Measurements from ENCODE around the gene PACRG. TPM values are rescaled to one million over a fixed set of nuclear protein-coding genes. Genes with fewer than 3 reads are reported as not detected.

The PACRG gene
- polyA plus RNA-seq, 3 donors, result not detected

- H3K27me3 Mint-ChIP-seq (ENCODE audit: low read depth in 3 of 3), result peaks cover 0 to 3% (median 1%) of the 10 kb centered on the region in 3 donors
- no peaks in the 10 kb centered on the region for H3K27me3 ChIP-seq (ENCODE audit: control insufficient read depth in 2 of 2, insufficient read depth in 2 of 2, low read length in 2 of 2)
- no peak for TF ChIP-seq CTCF (IDR thresholded peaks at IDR 0.05)
- no peak overlapping the region for H3K4me3 Mint-ChIP-seq
- no peaks in the 10 kb centered on the region for H3K4me1 Mint-ChIP-seq
- no peak for DNase-seq
- no peak overlapping the region for H3K27ac Mint-ChIP-seq
- intact Hi-C loops (cut with micrococcal nuclease), result no loop called here
- H3K36me3 Mint-ChIP-seq, result no peaks in the 10 kb centered on the region
- H3K79me2 ChIP-seq (ENCODE audit: insufficient read depth, low read length), result no peaks in the 10 kb centered on the region
- no peaks in the 10 kb centered on the region for H3K4me1 ChIP-seq (ENCODE audit: control insufficient read depth in 1 of 2, insufficient read depth in 2 of 2, low read length in 2 of 2)
- no peak overlapping the region for H3K27ac ChIP-seq (ENCODE audit: low read depth in 1 of 2, low read length in 2 of 2)
- no peak overlapping the region for H3K4me3 ChIP-seq (replicated peaks in 1 of 3; ENCODE audit: low read depth in 2 of 3, low read length in 3 of 3)
- H2AFZ ChIP-seq (ENCODE audit: insufficient read depth, low read depth, low read length, poor library complexity, severe bottlenecking), result no peak overlapping the region
- peaks cover 0 to 14% (median 4%) of the 10 kb centered on the region in 7 donors for H3K9me3 Mint-ChIP-seq
- H4K20me1 ChIP-seq (ENCODE audit: insufficient read depth, low read length), result no peaks in the 10 kb centered on the region
- no peaks in the 10 kb centered on the region for H3K36me3 ChIP-seq (replicated peaks in 1 of 2; ENCODE audit: control insufficient read depth in 1 of 2, insufficient read depth in 2 of 2, low read length in 2 of 2)
- H3K4me2 ChIP-seq (replicated peaks; ENCODE audit: extremely low read depth, low read length, poor library complexity, severe bottlenecking), result no peak overlapping the region
- H3K9ac ChIP-seq (ENCODE audit: insufficient read depth, low read length, poor library complexity, severe bottlenecking), result no peak overlapping the region
- H3K9me3 ChIP-seq (replicated peaks in 1 of 2; ENCODE audit: control insufficient read depth in 1 of 2, insufficient read depth in 1 of 2, low read length in 2 of 2), result no peaks in the 10 kb centered on the region
- 91% methylated on average over 7 of the region's 9 CpGs for WGBS (ENCODE audit: insufficient coverage)
Observed at GRCh38 chr6:163226181-163226835, 498.5 kb downstream of the PACRG start.

- no peak overlapping the region for H2AFZ ChIP-seq (ENCODE audit: insufficient read depth, low read depth, low read length, poor library complexity, severe bottlenecking)
Observed at GRCh38 chr6:163226836-163227485, 499.2 kb downstream of the PACRG start.

More at GRCh38 chr6:163226836-163227485, 499.2 kb downstream of the PACRG start:
- H3K36me3 Mint-ChIP-seq, result no peaks in the 10 kb centered on the region
- WGBS (ENCODE audit: insufficient coverage), result 90% methylated on average over 2 of the region's 10 CpGs
- H3K27ac Mint-ChIP-seq, result no peak overlapping the region
- TF ChIP-seq CTCF (IDR thresholded peaks at IDR 0.05), result no peak
- H3K27ac ChIP-seq (ENCODE audit: low read depth in 1 of 2, low read length in 2 of 2), result no peak overlapping the region
- H3K4me2 ChIP-seq (replicated peaks; ENCODE audit: extremely low read depth, low read length, poor library complexity, severe bottlenecking), result no peak overlapping the region
- H3K27me3 Mint-ChIP-seq (ENCODE audit: low read depth in 3 of 3), result peaks cover 0 to 3% (median 1%) of the 10 kb centered on the region in 3 donors
- no peaks in the 10 kb centered on the region for H3K9me3 ChIP-seq (replicated peaks in 1 of 2; ENCODE audit: control insufficient read depth in 1 of 2, insufficient read depth in 1 of 2, low read length in 2 of 2)
- no peak overlapping the region for H3K4me3 Mint-ChIP-seq
- no peaks in the 10 kb centered on the region for H3K27me3 ChIP-seq (ENCODE audit: control insufficient read depth in 2 of 2, insufficient read depth in 2 of 2, low read length in 2 of 2)
- peaks cover 0 to 14% (median 4%) of the 10 kb centered on the region in 7 donors for H3K9me3 Mint-ChIP-seq
- H3K4me3 ChIP-seq (replicated peaks in 1 of 3; ENCODE audit: low read depth in 2 of 3, low read length in 3 of 3), result no peak overlapping the region
- DNase-seq, result no peak
- H3K4me1 ChIP-seq (ENCODE audit: control insufficient read depth in 1 of 2, insufficient read depth in 2 of 2, low read length in 2 of 2), result no peaks in the 10 kb centered on the region
- no peaks in the 10 kb centered on the region for H4K20me1 ChIP-seq (ENCODE audit: insufficient read depth, low read length)
- intact Hi-C loops (cut with micrococcal nuclease), result no loop called here
- H3K9ac ChIP-seq (ENCODE audit: insufficient read depth, low read length, poor library complexity, severe bottlenecking), result no peak overlapping the region
- H3K79me2 ChIP-seq (ENCODE audit: insufficient read depth, low read length), result no peaks in the 10 kb centered on the region
- H3K4me1 Mint-ChIP-seq, result no peaks in the 10 kb centered on the region
- H3K36me3 ChIP-seq (replicated peaks in 1 of 2; ENCODE audit: control insufficient read depth in 1 of 2, insufficient read depth in 2 of 2, low read length in 2 of 2), result no peaks in the 10 kb centered on the region
